Thyroid gland (tissue), 4 donors: Measurements from ENCODE around the gene PCDH15. TPM values are rescaled to one million over a fixed set of nuclear protein-coding genes. Genes with fewer than 3 reads are reported as not detected.

Source experiments
- DNase-seq, 2 donors: peaks; one replicate each; pipeline ENCODE4 v3.0.0-alpha.2; 2019
- H3K27ac ChIP-seq, 3 donors: fragments of 200-600 bp; sonication (generic); 1 replicate in 2 of 3; 2 replicates in 1 of 3; pipeline ENCODE4 v1.5.1; 2016 to 2019; ENCODE audit warnings: mild to moderate bottlenecking in 1 of 3, moderate library complexity in 1 of 3
- H3K27me3 ChIP-seq: fragments of 200-600 bp; sonication (generic); one replicate; pipeline ENCODE4 v1.5.1; 2019
- H3K36me3 ChIP-seq, 2 donors: fragments of 200-600 bp; sonication (generic); one replicate each; pipeline ENCODE4 v1.5.1; 2016 to 2019
- H3K4me1 ChIP-seq, 2 donors: fragments of 200-600 bp; sonication (generic); one replicate each; pipeline ENCODE4 v1.5.1; 2017 to 2019
- H3K4me3 ChIP-seq, 3 donors: fragments of 200-600 bp; sonication (generic); replicated peaks in 1 of 3; 1 replicate in 2 of 3; 2 replicates in 1 of 3; pipeline ENCODE4 v1.5.1; 2016; ENCODE audit warnings: mild to moderate bottlenecking in 1 of 3
- H3K9me3 ChIP-seq: fragments of 200-600 bp; sonication (generic); one replicate; pipeline ENCODE4 v1.5.1; 2017
- CTCF ChIP-seq, 6 experiments: fragments of 200-600 bp in 3 of 6; fragments of 450-650 bp in 3 of 6; sonication (generic) in 3 of 6; IDR thresholded peaks; one replicate each; pipeline ENCODE4 v1.5.1; 2016 to 2019; ENCODE audit warnings: antibody characterized with exemption in 6 of 6, mild to moderate bottlenecking in 2 of 6, inconsistent platforms in 1 of 6, moderate library complexity in 1 of 6
- POLR2A ChIP-seq, 2 donors: fragments of 450-650 bp; IDR thresholded peaks; one replicate each; pipeline ENCODE4 v1.6.1; 2017; ENCODE audit warnings: antibody characterized with exemption in 2 of 2, mild to moderate bottlenecking in 2 of 2, moderate library complexity in 1 of 2
- WGBS, 2 donors: methylation state at CpG; one replicate each; pipeline ENCODE4 v1.1.5; 2017; 5-methylcytosine and 5-hydroxymethylcytosine counted together
- intact Hi-C: fragments of 100-400 bp; cut with DNase I; formaldehyde crosslinking; loops from one replicate; pipeline ENCODE4 v1.15.1; 2023
- total RNA-seq, 4 donors: library from RNA; depleted of rRNA; stranded (reverse); fragments of >200 nt; gene quantifications; one replicate each; pipeline ENCODE4 v1.2.3, GENCODE V29; 2016

The PCDH15 gene
- total RNA-seq, 4 donors from 2014 or later, result not detected

GRCh38 chr10:54503863-54504262 lies 297.2 kb downstream of the PCDH15 start:
- no peaks in the 10 kb centered on the region for H3K4me1 ChIP-seq
- no peak overlapping the region for H3K27ac ChIP-seq
- no peak overlapping the region for H3K4me3 ChIP-seq
- no peaks in the 10 kb centered on the region for H3K9me3 ChIP-seq
- DNase-seq, result no peak
- H3K27me3 ChIP-seq, result no peaks in the 10 kb centered on the region
- TF ChIP-seq CTCF (IDR thresholded peaks at IDR 0.05), result no peak
- no peak for TF ChIP-seq POLR2A (IDR thresholded peaks at IDR 0.05)
- H3K36me3 ChIP-seq, result no peaks in the 10 kb centered on the region
- intact Hi-C loops, result no loop called here
- WGBS, 2 donors, result 64 to 77% methylated on average over 3 of the region's 3 CpGs

- no peak for TF ChIP-seq CTCF (IDR thresholded peaks at IDR 0.05)
- no peak for TF ChIP-seq POLR2A (IDR thresholded peaks at IDR 0.05)
- Histone ChIP-seq H3K4me1 (no peaks in the 10 kb centered on the region), H3K27me3 (no peaks in the 10 kb centered on the region), H3K4me3 (no peak overlapping the region), H3K36me3 (no peaks in the 10 kb centered on the region), H3K9me3 (no peaks in the 10 kb centered on the region), H3K27ac (no peak overlapping the region)
- DNase-seq, result no peak
- intact Hi-C loops, result no loop called here
Measured at GRCh38 chr10:54501929-54502328, 299.1 kb downstream of the PCDH15 start.

- 68 to 70% methylated on average over 3 of the region's 3 CpGs for WGBS, 2 donors
- H3K4me1 ChIP-seq, result no peaks in the 10 kb centered on the region
- H3K36me3 ChIP-seq, result no peaks in the 10 kb centered on the region
- no peaks in the 10 kb centered on the region for H3K9me3 ChIP-seq
- TF ChIP-seq POLR2A (IDR thresholded peaks at IDR 0.05) (no peak), CTCF (IDR thresholded peaks at IDR 0.05) (no peak)
- H3K27me3 ChIP-seq, result no peaks in the 10 kb centered on the region
- no peak overlapping the region for H3K4me3 ChIP-seq
- intact Hi-C loops, result no loop called here
- DNase-seq, result no peak
- no peak overlapping the region for H3K27ac ChIP-seq
Measured at GRCh38 chr10:54496852-54497251, 304.2 kb downstream of the PCDH15 start.

- intact Hi-C loops, result no loop called here
- Histone ChIP-seq H3K36me3 (no peaks in the 10 kb centered on the region), H3K27me3 (no peaks in the 10 kb centered on the region), H3K4me1 (no peaks in the 10 kb centered on the region), H3K9me3 (no peaks in the 10 kb centered on the region), H3K27ac (no peak overlapping the region), H3K4me3 (no peak overlapping the region)
- no peak for TF ChIP-seq POLR2A (IDR thresholded peaks at IDR 0.05)
- TF ChIP-seq CTCF (IDR thresholded peaks at IDR 0.05), result no peak
- 85 to 86% methylated on average over 2 of the region's 2 CpGs for WGBS, 2 donors
- no peak for DNase-seq
Measured at GRCh38 chr10:54487743-54488142, 313.3 kb downstream of the PCDH15 start.

- no peak for DNase-seq
Measured at GRCh38 chr10:54485971-54486370, 315.1 kb downstream of the PCDH15 start.

More at GRCh38 chr10:54485971-54486370, 315.1 kb downstream of the PCDH15 start:
- WGBS, 2 donors, result 65 to 90% methylated on average over 2 of the region's 2 CpGs
- no peaks in the 10 kb centered on the region for H3K9me3 ChIP-seq
- no peaks in the 10 kb centered on the region for H3K27me3 ChIP-seq
- intact Hi-C loops, result no loop called here
- H3K36me3 ChIP-seq, result no peaks in the 10 kb centered on the region
- no peak overlapping the region for H3K27ac ChIP-seq
- no peaks in the 10 kb centered on the region for H3K4me1 ChIP-seq
- H3K4me3 ChIP-seq, result no peak overlapping the region
- no peak for TF ChIP-seq CTCF (IDR thresholded peaks at IDR 0.05)
- TF ChIP-seq POLR2A (IDR thresholded peaks at IDR 0.05), result no peak
